K562 (cell line): Measurements from ENCODE around the gene MYLK3. TPM values are rescaled to one million over a fixed set of nuclear protein-coding genes. Genes with fewer than 3 reads are reported as not detected.
A peak's percentile ranks its signal among the peaks of the same experiment; 100 is the strongest.

Experiments used
- BHLHE40 ChIP-seq: IDR thresholded peaks from 2 replicates; pipeline ENCODE4 v1.6.1; 2011; ENCODE audit warnings: low read length, improper control_type of control experiment
- CSDE1 ChIP-seq, 2 experiments: fragments of 450-650 bp; IDR thresholded peaks; 2 replicates each; pipeline ENCODE4 v1.6.1; 2016; ENCODE audit warnings: mild to moderate bottlenecking in 1 of 2
- EGR1 ChIP-seq: fragments of 450-650 bp; conservative IDR thresholded peaks from 2 replicates; pipeline ENCODE4 v1.6.1; 2017; ENCODE audit warnings: mild to moderate bottlenecking
- EP400 ChIP-seq: fragments of 450-650 bp; IDR thresholded peaks from 2 replicates; pipeline ENCODE4 v1.6.1; 2017; ENCODE audit warnings: antibody characterized with exemption, mild to moderate bottlenecking, moderate library complexity
- HDAC1 ChIP-seq, 2 experiments: fragments of 450-650 bp; IDR thresholded peaks; 2 replicates each; pipeline ENCODE4 v1.6.1; 2016 to 2017; ENCODE audit warnings: inconsistent platforms in 1 of 2, mild to moderate bottlenecking in 1 of 2, moderate library complexity in 1 of 2
- KAT7 ChIP-seq: sonication (generic); formaldehyde crosslinking; IDR thresholded peaks from 2 replicates; pipeline ENCODE4 v1.8.0; 2022; ENCODE audit warnings: missing genetic modification reagents, mild to moderate bottlenecking, borderline replicate concordance
- KDM5B ChIP-seq: fragments of 200-600 bp; sonication (generic); IDR thresholded peaks from 2 replicates; pipeline ENCODE4 v1.6.1; 2012; ENCODE audit warnings: low read depth, mild to moderate bottlenecking, moderate library complexity, low read length, control low read depth, inconsistent platforms; ENCODE audit not compliant: insufficient replicate concordance
- MBD2 ChIP-seq: sonication (generic); IDR thresholded peaks from 2 replicates; pipeline ENCODE4 v1.6.1; 2016; ENCODE audit warnings: low read depth, borderline replicate concordance
- MYBL2 ChIP-seq, 2 experiments: fragments of 450-650 bp in 1 of 2; sonication (generic) in 1 of 2; formaldehyde crosslinking in 1 of 2; IDR thresholded peaks; 2 replicates each; pipeline versions ENCODE4 v1.6.1 to v1.8.1; 2017 to 2022; ENCODE audit warnings: borderline replicate concordance in 1 of 2, inconsistent platforms in 1 of 2, low read depth in 1 of 2, mild to moderate bottlenecking in 1 of 2, missing genetic modification reagents in 1 of 2, moderate library complexity in 1 of 2
- PHF20 ChIP-seq: fragments of 450-650 bp; IDR thresholded peaks from 2 replicates; pipeline ENCODE4 v1.6.1; 2018; ENCODE audit not compliant: partially characterized antibody
- PPARD ChIP-seq: fragments of 250-450 bp; sonication (Bioruptor Pico); IDR thresholded peaks from 2 replicates; pipeline ENCODE4 v1.8.0; 2022; ENCODE audit warnings: inconsistent platforms, mild to moderate bottlenecking, moderate library complexity
- SMAD4 ChIP-seq: fragments of 250-450 bp; sonication (Bioruptor Pico); conservative IDR thresholded peaks from 2 replicates; pipeline ENCODE4 v1.8.0; 2021; ENCODE audit warnings: inconsistent platforms, mild to moderate bottlenecking, moderate library complexity
- TEAD1 ChIP-seq, 2 experiments: fragments of 450-650 bp in 1 of 2; sonication (generic) in 1 of 2; formaldehyde crosslinking; IDR thresholded peaks; 2 replicates each; pipeline versions ENCODE4 v1.4.0 to v1.8.0; 2020 to 2022; ENCODE audit warnings: mild to moderate bottlenecking in 2 of 2, missing genetic modification reagents in 1 of 2
- XRCC4 ChIP-seq: IDR thresholded peaks from one replicate; pipeline ENCODE4 v1.6.1; 2011; ENCODE audit not compliant: insufficient read depth, insufficient read length; ENCODE audit errors: extremely low read depth
- ZNF3 ChIP-seq: fragments of 250-450 bp; sonication (Bioruptor Pico); IDR thresholded peaks from 2 replicates; pipeline ENCODE4 v1.5.0; 2021; ENCODE audit warnings: mild to moderate bottlenecking, moderate library complexity
- ZNF445 ChIP-seq: fragments of 250-450 bp; sonication (Bioruptor Pico); IDR thresholded peaks from 2 replicates; pipeline ENCODE4 v1.4.0; 2020; ENCODE audit warnings: low read depth, mild to moderate bottlenecking, moderate library complexity
- ZNF589 ChIP-seq: fragments of 200-800 bp; sonication (Bioruptor generic); IDR thresholded peaks from 2 replicates; pipeline ENCODE4 v1.6.1; 2016; ENCODE audit warnings: low read depth, missing genetic modification characterization, missing compliant biosample characterization
- polyA plus RNA-seq, 8 experiments: library from polyadenylated mRNA; depleted of rRNA in 4 of 8; stranded (reverse) in 5 of 8; unstranded in 3 of 8; fragments of >200 nt; fragmentation: Nextera tagmentation in 2 of 8; fragmentation: Illumina TruSeq in 1 of 8; extraction: Ambion mirVana in 2 of 8; extraction: Trizol in 1 of 8; gene quantifications; 2 replicates each; pipeline versions ENCODE4 v1.2.1 to v1.2.3, GENCODE V29; 2011 to 2014; ENCODE audit warnings: inconsistent platforms in 1 of 8, missing spikeins in 1 of 8
- total RNA-seq, 7 experiments: library from RNA; depleted of rRNA in 6 of 7; stranded (reverse); fragments of >200 nt in 6 of 7; fragmentation: Illumina TruSeq in 2 of 7; extraction: Trizol in 2 of 7; gene quantifications; 2 replicates each; pipeline versions ENCODE4 v1.2.1 to v1.2.3, GENCODE V29; 2011 to 2021; ENCODE audit warnings: low replicate concordance in 1 of 7
- TF ChIP-seq, protein P1 (sequence below): fragments of 450-650 bp; formaldehyde crosslinking; IDR thresholded peaks from 2 replicates; pipeline ENCODE4 v1.4.0; 2020; ENCODE audit warnings: mild to moderate bottlenecking, mixed read lengths
- TF ChIP-seq, protein P2 (sequence below), 2 experiments: fragments of 450-650 bp; conservative IDR thresholded peaks; 2 replicates each; pipeline ENCODE4 v1.6.1; 2017; ENCODE audit warnings: mild to moderate bottlenecking in 2 of 2, moderate library complexity in 2 of 2
- TF ChIP-seq, protein P3 (sequence below): fragments of 450-650 bp; IDR thresholded peaks from 2 replicates; pipeline ENCODE4 v1.6.1; 2014; ENCODE audit warnings: low read depth, mild to moderate bottlenecking, moderate library complexity, borderline replicate concordance
- TF ChIP-seq, protein P4 (sequence below): fragments of 250-450 bp; sonication (Bioruptor Pico); IDR thresholded peaks from 2 replicates; pipeline ENCODE4 v1.4.0; 2020

The MYLK3 gene
- total and polyA plus RNA-seq, 9 of the 15 experiments (the other 6 are each of a cell fraction or from before 2014, with no cell fraction given): 0.69 to 10.7 (median 4.7) TPM

DNA sequence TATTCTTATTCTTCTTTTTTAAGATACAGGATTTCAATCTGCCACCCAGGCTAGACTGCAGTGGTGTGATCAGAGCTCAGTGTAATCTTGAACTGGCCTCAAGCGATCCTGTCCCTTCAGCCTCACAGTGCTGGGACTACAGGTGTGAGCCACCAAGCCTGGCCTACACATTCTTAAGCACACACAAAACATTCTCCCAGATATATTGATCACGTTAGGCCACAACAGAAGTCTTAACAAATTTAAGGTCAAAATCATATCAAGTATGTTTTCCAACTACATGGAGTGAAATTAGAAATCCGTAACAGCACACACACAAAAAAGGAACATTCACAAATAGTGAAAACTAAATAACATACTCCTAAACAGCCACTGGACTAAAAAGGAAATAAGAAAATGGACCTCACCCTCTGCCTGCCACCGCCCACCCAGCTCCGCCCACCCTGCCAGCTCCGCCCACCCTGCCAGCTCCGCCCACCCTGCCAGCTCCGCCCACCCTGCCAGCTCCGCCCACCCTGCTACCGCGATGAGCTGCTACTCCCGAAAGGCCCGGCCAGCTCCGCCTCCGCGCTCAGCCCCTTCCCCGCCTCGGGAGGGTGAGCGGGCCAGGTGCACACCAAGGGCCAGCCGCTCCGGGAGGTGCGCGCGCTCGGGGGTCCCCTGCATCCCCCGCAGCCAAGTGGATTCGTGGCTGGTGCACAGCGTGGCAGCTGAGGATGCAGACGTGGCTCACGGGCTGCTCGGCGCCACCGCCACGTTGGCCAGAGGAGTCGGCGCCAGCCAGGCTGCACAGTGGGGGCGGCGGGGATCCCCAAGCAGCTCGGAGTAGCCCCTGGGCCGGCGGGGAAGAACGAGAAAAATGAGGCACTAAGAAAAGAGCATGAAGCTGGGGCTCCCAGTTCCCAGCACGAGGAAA lies 41.6 kb upstream of the MYLK3 start (continued):
- TF ChIP-seq, protein P1, sequence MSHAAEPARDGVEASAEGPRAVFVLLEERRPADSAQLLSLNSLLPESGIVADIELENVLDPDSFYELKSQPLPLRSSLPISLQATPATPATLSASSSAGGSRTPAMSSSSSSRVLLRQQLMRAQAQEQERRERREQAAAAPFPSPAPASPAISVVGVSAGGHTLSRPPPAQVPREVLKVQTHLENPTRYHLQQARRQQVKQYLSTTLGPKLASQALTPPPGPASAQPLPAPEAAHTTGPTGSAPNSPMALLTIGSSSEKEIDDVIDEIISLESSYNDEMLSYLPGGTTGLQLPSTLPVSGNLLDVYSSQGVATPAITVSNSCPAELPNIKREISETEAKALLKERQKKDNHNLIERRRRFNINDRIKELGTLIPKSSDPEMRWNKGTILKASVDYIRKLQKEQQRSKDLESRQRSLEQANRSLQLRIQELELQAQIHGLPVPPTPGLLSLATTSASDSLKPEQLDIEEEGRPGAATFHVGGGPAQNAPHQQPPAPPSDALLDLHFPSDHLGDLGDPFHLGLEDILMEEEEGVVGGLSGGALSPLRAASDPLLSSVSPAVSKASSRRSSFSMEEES: no peak
- TF ChIP-seq SMAD4 (peak; percentile 56), PPARD (no peak), ZNF589 (CRISPR knock-in tag) (no peak), XRCC4 (no peak), EP400 (peak; percentile 81), PHF20 (peak; percentile 40), MBD2 (no peak), ZNF3 (CRISPR knock-in tag) (no peak), ZNF445 (CRISPR knock-in tag) (no peak), EGR1 (peak; percentile 70), KAT7 (CRISPR knock-in tag) (0 out of 2 replicates have a peak, but pooled peaks have one; percentile 39), TEAD1 (CRISPR knock-in tag; IDR thresholded peaks at IDR 0.05) (0 out of 4 replicates have a peak, but pooled peaks of 1 of the 2 experiments have one; percentile 17), KDM5B (peak; percentile 86), MYBL2 (IDR thresholded peaks at IDR 0.05; ENCODE audit: low read depth) (no peak), MYBL2 (CRISPR knock-in tag; IDR thresholded peaks at IDR 0.05; ENCODE audit: borderline replicate concordance) (no peak), CSDE1 (IDR thresholded peaks at IDR 0.05) (no peak; a peak in 1 of 4 replicates), BHLHE40 (no peak), HDAC1 (IDR thresholded peaks at IDR 0.05) (peak in 1 of 2 experiments; percentile 40; a peak in 1 of 4 replicates)
- TF ChIP-seq, protein P2, sequence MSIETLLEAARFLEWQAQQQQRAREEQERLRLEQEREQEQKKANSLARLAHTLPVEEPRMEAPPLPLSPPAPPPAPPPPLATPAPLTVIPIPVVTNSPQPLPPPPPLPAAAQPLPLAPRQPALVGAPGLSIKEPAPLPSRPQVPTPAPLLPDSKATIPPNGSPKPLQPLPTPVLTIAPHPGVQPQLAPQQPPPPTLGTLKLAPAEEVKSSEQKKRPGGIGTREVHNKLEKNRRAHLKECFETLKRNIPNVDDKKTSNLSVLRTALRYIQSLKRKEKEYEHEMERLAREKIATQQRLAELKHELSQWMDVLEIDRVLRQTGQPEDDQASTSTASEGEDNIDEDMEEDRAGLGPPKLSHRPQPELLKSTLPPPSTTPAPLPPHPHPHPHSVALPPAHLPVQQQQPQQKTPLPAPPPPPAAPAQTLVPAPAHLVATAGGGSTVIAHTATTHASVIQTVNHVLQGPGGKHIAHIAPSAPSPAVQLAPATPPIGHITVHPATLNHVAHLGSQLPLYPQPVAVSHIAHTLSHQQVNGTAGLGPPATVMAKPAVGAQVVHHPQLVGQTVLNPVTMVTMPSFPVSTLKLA (conservative IDR thresholded peaks at IDR 0.05): peak in 1 of 2 experiments; percentile 47; a peak in 2 of 4 replicates
- TF ChIP-seq, protein P3, sequence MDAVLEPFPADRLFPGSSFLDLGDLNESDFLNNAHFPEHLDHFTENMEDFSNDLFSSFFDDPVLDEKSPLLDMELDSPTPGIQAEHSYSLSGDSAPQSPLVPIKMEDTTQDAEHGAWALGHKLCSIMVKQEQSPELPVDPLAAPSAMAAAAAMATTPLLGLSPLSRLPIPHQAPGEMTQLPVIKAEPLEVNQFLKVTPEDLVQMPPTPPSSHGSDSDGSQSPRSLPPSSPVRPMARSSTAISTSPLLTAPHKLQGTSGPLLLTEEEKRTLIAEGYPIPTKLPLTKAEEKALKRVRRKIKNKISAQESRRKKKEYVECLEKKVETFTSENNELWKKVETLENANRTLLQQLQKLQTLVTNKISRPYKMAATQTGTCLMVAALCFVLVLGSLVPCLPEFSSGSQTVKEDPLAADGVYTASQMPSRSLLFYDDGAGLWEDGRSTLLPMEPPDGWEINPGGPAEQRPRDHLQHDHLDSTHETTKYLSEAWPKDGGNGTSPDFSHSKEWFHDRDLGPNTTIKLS: peak; percentile 92
- TF ChIP-seq, protein P4, sequence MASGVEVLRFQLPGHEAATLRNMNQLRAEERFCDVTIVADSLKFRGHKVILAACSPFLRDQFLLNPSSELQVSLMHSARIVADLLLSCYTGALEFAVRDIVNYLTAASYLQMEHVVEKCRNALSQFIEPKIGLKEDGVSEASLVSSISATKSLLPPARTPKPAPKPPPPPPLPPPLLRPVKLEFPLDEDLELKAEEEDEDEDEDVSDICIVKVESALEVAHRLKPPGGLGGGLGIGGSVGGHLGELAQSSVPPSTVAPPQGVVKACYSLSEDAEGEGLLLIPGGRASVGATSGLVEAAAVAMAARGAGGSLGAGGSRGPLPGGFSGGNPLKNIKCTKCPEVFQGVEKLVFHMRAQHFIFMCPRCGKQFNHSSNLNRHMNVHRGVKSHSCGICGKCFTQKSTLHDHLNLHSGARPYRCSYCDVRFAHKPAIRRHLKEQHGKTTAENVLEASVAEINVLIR (CRISPR knock-in tag): no peak
